Trophoblast cell (in vitro differentiated cells and primary cell): Measurements from ENCODE around the gene RBP3.

Experiments
- DNase-seq, 2 donors: peaks; one replicate each; pipeline ENCODE4 v3.0.0-alpha.2; 2016
- H2AFZ ChIP-seq: 2 replicates; pipeline ENCODE4 v1.6.1; 2013; ENCODE audit warnings: low read length, moderate library complexity, mild to moderate bottlenecking; ENCODE audit not compliant: insufficient read depth, poor library complexity
- H2AK5ac ChIP-seq: 2 replicates; pipeline ENCODE4 v1.6.1; 2013; ENCODE audit warnings: mild to moderate bottlenecking, low read length
- H2BK120ac ChIP-seq: 2 replicates; pipeline ENCODE4 v1.6.1; 2013; ENCODE audit warnings: low read length, mild to moderate bottlenecking, moderate library complexity; ENCODE audit not compliant: insufficient read depth, poor library complexity
- H2BK12ac ChIP-seq: 2 replicates; pipeline ENCODE4 v1.6.1; 2013; ENCODE audit warnings: mild to moderate bottlenecking, low read length, moderate library complexity
- H2BK5ac ChIP-seq: 2 replicates; pipeline ENCODE4 v1.6.1; 2013; ENCODE audit warnings: low read length, low read depth, moderate library complexity, mild to moderate bottlenecking; ENCODE audit not compliant: poor library complexity
- H3K14ac ChIP-seq: 2 replicates; pipeline ENCODE4 v1.6.1; 2013; ENCODE audit warnings: mild to moderate bottlenecking, low read length
- H3K18ac ChIP-seq: 2 replicates; pipeline ENCODE4 v1.6.1; 2013; ENCODE audit warnings: mild to moderate bottlenecking, low read length
- H3K23ac ChIP-seq: 2 replicates; pipeline ENCODE4 v1.6.1; 2013; ENCODE audit warnings: low read length
- H3K27ac ChIP-seq: 2 replicates; pipeline ENCODE4 v1.5.1; 2013; ENCODE audit warnings: low read depth, mild to moderate bottlenecking, inconsistent platforms, low read length, moderate library complexity
- H3K27me3 ChIP-seq: 2 replicates; pipeline ENCODE4 v1.6.1; 2013; ENCODE audit warnings: inconsistent platforms, mild to moderate bottlenecking, low read length, moderate library complexity; ENCODE audit not compliant: insufficient read depth
- H3K36me3 ChIP-seq, 2 experiments: 1 replicate in 1 of 2; 2 replicates in 1 of 2; pipeline ENCODE4 v1.6.1; 2013; ENCODE audit warnings: low read length in 2 of 2, mild to moderate bottlenecking in 2 of 2, moderate library complexity in 1 of 2; ENCODE audit not compliant: insufficient read depth in 2 of 2, control insufficient read depth in 1 of 2
- H3K4ac ChIP-seq: 2 replicates; pipeline ENCODE4 v1.6.1; 2013; ENCODE audit warnings: low read depth, mild to moderate bottlenecking, low read length, moderate library complexity
- H3K4me1 ChIP-seq, 2 experiments: 1 replicate in 1 of 2; 2 replicates in 1 of 2; pipeline ENCODE4 v1.6.1; 2013; ENCODE audit warnings: low read length in 2 of 2, mild to moderate bottlenecking in 2 of 2, moderate library complexity in 1 of 2; ENCODE audit not compliant: insufficient read depth in 2 of 2, control insufficient read depth in 1 of 2
- H3K4me2 ChIP-seq: 2 replicates; pipeline ENCODE4 v1.6.1; 2013; ENCODE audit warnings: inconsistent platforms, mild to moderate bottlenecking, low read length, moderate library complexity
- H3K4me3 ChIP-seq: 2 replicates; pipeline ENCODE4 v1.5.1; 2013; ENCODE audit warnings: mild to moderate bottlenecking, low read depth, low read length, inconsistent platforms
- H3K79me1 ChIP-seq: one replicate; pipeline ENCODE4 v1.6.1; 2013; ENCODE audit warnings: low read length
- H3K79me2 ChIP-seq: 2 replicates; pipeline ENCODE4 v1.6.1; 2013; ENCODE audit warnings: low read length, mild to moderate bottlenecking; ENCODE audit not compliant: control insufficient read depth, insufficient read depth, poor library complexity
- H3K9ac ChIP-seq: 2 replicates; pipeline ENCODE4 v1.6.1; 2013; ENCODE audit warnings: mild to moderate bottlenecking, low read length
- H3K9me3 ChIP-seq: 2 replicates; pipeline ENCODE4 v1.6.1; 2013; ENCODE audit warnings: low read depth, mild to moderate bottlenecking, control low read depth, inconsistent platforms, low read length; ENCODE audit not compliant: insufficient read depth
- H4K12ac ChIP-seq: 2 replicates; pipeline ENCODE4 v1.6.1; 2013; ENCODE audit warnings: low read depth, mild to moderate bottlenecking, low read length, moderate library complexity
- H4K8ac ChIP-seq: 2 replicates; pipeline ENCODE4 v1.6.1; 2013; ENCODE audit warnings: low read depth, mild to moderate bottlenecking, low read length, moderate library complexity
- H4K91ac ChIP-seq: one replicate; pipeline ENCODE4 v1.6.1; 2013; ENCODE audit warnings: low read depth, mild to moderate bottlenecking, low read length, moderate library complexity
- WGBS: extraction: QIAGEN DNeasy Blood & Tissue Kit; methylation state at CpG from one replicate; pipeline ENCODE4 v1.1.7; 2013; ENCODE audit warnings: missing lambda C conversion rate; ENCODE audit not compliant: insufficient read length, insufficient coverage; ENCODE audit errors: extremely low coverage; 5-methylcytosine and 5-hydroxymethylcytosine counted together

RBP3 gene

GRCh38 chr10:47362199-47362598 is 14.0 kb downstream of the RBP3 start:
- Histone ChIP-seq H2BK120ac (no peak overlapping the region), H4K91ac (no peak overlapping the region), H2BK5ac (no peak overlapping the region), H2AK5ac (no peak overlapping the region), H3K4me1 (peaks cover 0 to 3% of the 10 kb centered on the region in 2 experiments), H3K23ac (no peak overlapping the region), H2BK12ac (peak overlapping the region; percentile 51), H3K27me3 (no peaks in the 10 kb centered on the region), H4K12ac (no peak overlapping the region), H3K79me2 (peaks cover 1% of the 10 kb centered on the region), H3K4me2 (no peak overlapping the region), H3K9ac (no peak overlapping the region), H3K27ac (no peak overlapping the region), H3K4ac (no peak overlapping the region), H3K36me3 (no peaks in the 10 kb centered on the region), H2AFZ (no peak overlapping the region), H3K18ac (no peak overlapping the region), H3K4me3 (no peak overlapping the region), H4K8ac (no peak overlapping the region), H3K9me3 (no peaks in the 10 kb centered on the region), H3K14ac (no peak overlapping the region), H3K79me1 (no peaks in the 10 kb centered on the region)
- DNase-seq: no peak
- WGBS: no CpG with 5 or more reads among the region's 3 CpGs

- Histone ChIP-seq H3K23ac (no peak overlapping the region), H3K14ac (no peak overlapping the region), H2BK5ac (no peak overlapping the region), H2BK12ac (no peak overlapping the region), H3K4me1 (peaks cover 0 to 3% of the 10 kb centered on the region in 2 experiments), H3K18ac (no peak overlapping the region), H2AK5ac (no peak overlapping the region), H4K8ac (no peak overlapping the region), H3K9ac (no peak overlapping the region), H4K91ac (no peak overlapping the region), H3K4ac (no peak overlapping the region), H3K27ac (no peak overlapping the region), H2BK120ac (no peak overlapping the region), H3K36me3 (no peaks in the 10 kb centered on the region), H3K4me3 (no peak overlapping the region), H3K9me3 (no peaks in the 10 kb centered on the region), H3K79me1 (no peaks in the 10 kb centered on the region), H3K79me2 (peaks cover 1% of the 10 kb centered on the region), H3K4me2 (no peak overlapping the region), H2AFZ (no peak overlapping the region), H3K27me3 (no peaks in the 10 kb centered on the region), H4K12ac (no peak overlapping the region)
- DNase-seq: no peak
- no CpG with 5 or more reads among the region's 3 CpGs for WGBS
These were observed 15.6 kb downstream of the RBP3 start for GRCh38 chr10:47363781-47364180.

- no peak for DNase-seq
- Histone ChIP-seq H2BK120ac (no peak overlapping the region), H3K4ac (no peak overlapping the region), H3K9me3 (no peaks in the 10 kb centered on the region), H3K79me2 (peaks cover 1% of the 10 kb centered on the region), H3K4me3 (no peak overlapping the region), H3K9ac (no peak overlapping the region), H3K27ac (no peak overlapping the region), H2AFZ (no peak overlapping the region), H4K8ac (no peak overlapping the region), H2AK5ac (no peak overlapping the region), H3K27me3 (no peaks in the 10 kb centered on the region), H3K4me1 (peaks cover 0 to 3% of the 10 kb centered on the region in 2 experiments), H2BK5ac (no peak overlapping the region), H3K36me3 (no peaks in the 10 kb centered on the region), H3K79me1 (no peaks in the 10 kb centered on the region), H4K12ac (no peak overlapping the region), H4K91ac (no peak overlapping the region), H3K4me2 (no peak overlapping the region), H2BK12ac (no peak overlapping the region), H3K23ac (no peak overlapping the region), H3K14ac (no peak overlapping the region), H3K18ac (no peak overlapping the region)
- WGBS: no CpG with 5 or more reads among the region's 4 CpGs
These were observed 16.2 kb downstream of the RBP3 start for GRCh38 chr10:47364366-47364765.

GRCh38 chr10:47364911-47365310 is 16.7 kb downstream of the RBP3 start:
- Histone ChIP-seq H4K12ac (no peak overlapping the region), H3K23ac (no peak overlapping the region), H2BK5ac (no peak overlapping the region), H2AK5ac (no peak overlapping the region), H3K79me2 (peaks cover 1% of the 10 kb centered on the region), H3K4me1 (peaks cover 0 to 3% of the 10 kb centered on the region in 2 experiments), H3K18ac (no peak overlapping the region), H3K27me3 (no peaks in the 10 kb centered on the region), H3K36me3 (no peaks in the 10 kb centered on the region), H3K9ac (no peak overlapping the region), H3K4me3 (no peak overlapping the region), H3K4ac (no peak overlapping the region), H4K8ac (no peak overlapping the region), H3K27ac (no peak overlapping the region), H2BK120ac (no peak overlapping the region), H3K9me3 (no peaks in the 10 kb centered on the region), H2BK12ac (no peak overlapping the region), H3K4me2 (no peak overlapping the region), H3K14ac (no peak overlapping the region), H2AFZ (no peak overlapping the region), H4K91ac (no peak overlapping the region), H3K79me1 (no peaks in the 10 kb centered on the region)
- WGBS: no CpG with 5 or more reads among the region's 6 CpGs
- DNase-seq: no peak
